Erythroblast (primary cell): ENCODE measurements around the gene RIPPLY3.
A peak's percentile ranks its signal among the peaks of the same experiment; 100 is the strongest.
"Not testable (repeated sequence)": the region's sequence is repeated elsewhere in the genome, so short reads cannot be mapped to it uniquely, and the experiment has no call there.

Experiments used
- DNase-seq, 2 experiments: peaks; one replicate each; lab custom pipeline; 2025; lab: John Stamatoyannopoulos, UW
- GATA1 ChIP-seq: IDR thresholded peaks from 2 replicates; pipeline ENCODE4 v1.6.1; 2011; ENCODE audit warnings: low read depth, mild to moderate bottlenecking, control low read depth, low read length, moderate library complexity
- POLR2A ChIP-seq: IDR thresholded peaks from 2 replicates; pipeline ENCODE4 v1.6.1; 2011; ENCODE audit warnings: mild to moderate bottlenecking, low read length

The RIPPLY3 gene

DNA sequence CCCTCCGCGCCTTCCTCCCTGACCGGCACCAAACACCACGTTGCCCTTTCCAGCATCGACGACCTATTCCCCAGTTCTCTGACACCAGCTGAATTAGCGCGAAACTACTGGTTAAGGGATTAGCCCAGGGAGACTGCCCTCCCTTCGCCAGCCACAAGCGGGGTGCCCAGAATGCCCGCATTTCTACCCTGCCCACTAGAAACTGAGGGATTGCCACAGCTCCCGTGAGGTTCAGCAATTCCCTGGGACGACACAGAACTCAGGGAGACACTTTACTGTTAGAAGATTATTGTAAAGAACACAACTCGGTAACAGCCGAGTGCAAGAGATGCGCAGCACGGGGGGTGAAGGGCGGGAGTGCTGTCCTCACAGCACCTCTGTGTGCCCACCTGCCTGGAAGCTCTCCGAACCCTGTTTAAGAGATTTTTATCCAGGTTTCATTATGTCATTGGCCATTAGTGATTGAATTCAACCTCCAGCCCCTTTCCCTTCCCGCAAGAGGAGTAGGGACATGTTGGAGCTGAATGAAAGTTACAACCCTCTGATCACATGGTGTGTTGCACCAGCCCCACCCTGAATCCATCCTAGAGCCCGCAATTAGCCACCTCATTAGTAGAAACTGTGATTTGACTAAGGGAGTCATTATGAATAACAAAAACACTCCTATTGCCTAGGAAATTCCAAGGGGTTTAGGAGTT, 15.8 kb upstream of the RIPPLY3 start:
- TF ChIP-seq POLR2A (no peak), GATA1 (no peak)
- no peak for DNase-seq

DNA sequence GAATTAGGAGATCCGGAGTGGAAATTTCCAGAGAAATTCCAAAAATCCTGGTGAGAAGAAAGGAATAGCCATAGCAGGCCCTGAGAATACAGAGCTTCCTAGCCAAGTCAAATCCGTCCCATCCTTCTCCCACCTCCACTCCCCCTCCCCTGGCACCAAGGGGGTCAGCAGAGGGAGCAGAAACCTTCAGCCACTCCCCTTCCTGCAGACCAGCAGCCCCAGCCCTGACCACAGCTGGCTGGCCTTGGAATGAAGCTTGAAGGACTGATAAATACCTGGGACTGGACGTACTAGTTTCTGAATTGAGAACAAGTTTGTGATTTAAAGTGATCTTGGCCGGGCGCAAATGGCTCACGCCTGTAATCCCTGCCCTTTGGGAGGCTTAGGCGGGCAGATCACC, 13.8 kb upstream of the RIPPLY3 start:
- DNase-seq, result no peak
- no peak for TF ChIP-seq GATA1
- TF ChIP-seq POLR2A, result no peak

DNA sequence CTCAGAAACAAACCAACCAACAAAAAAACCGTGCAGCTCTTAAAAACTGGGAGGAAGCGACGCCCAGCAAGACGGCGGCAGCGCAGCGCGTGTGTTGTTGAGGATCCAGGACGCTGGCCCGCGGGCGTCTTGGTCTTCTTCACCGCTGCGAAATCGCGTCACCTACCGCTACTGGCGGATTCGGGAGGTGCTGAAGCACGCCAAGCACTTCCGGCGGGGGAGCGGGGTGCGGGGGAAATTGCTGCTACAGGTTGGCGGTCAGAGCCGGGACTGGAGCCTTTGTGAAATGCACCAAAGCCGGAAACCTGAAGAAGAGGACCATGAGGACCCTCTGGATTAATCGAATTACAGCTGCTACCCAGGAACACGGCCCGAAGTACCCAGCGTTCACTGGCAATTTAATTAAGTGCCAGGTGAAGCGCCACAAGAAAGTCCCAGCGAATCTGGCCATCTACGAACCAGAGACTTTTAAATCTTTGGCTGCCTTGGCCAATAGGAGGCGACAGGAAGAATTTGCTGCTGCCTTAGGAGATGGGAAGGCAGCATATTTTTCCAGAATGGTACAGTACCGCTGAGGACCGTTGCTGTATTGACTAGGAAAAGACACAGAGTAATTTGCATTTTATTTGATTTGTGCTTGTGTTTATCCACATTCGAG, 11.9 kb upstream of the RIPPLY3 start:
- peak in 1 of 2 experiments; percentile 14 for DNase-seq
- TF ChIP-seq POLR2A (no peak), GATA1 (no peak)

DNA sequence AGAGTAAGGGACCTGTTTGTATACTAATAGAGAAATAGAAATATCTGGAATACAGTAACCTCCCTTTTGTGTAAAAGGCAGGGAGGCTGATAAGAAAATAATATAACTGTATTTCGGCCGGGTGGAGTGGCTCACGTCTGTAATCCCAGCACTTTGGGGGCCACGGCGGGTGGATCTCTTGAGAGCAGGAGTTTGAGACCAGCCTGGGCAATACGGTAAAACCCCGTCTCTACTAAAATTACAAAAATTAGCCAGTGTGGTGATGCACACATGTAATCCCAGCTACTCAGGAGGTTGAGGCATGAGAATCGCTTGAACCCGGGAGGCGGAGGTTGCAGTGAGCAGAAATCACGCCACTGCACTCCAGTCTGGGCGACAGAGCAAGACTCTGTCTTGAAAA, 11.2 kb upstream of the RIPPLY3 start:
- DNase-seq, result not testable (repeated sequence)

DNA sequence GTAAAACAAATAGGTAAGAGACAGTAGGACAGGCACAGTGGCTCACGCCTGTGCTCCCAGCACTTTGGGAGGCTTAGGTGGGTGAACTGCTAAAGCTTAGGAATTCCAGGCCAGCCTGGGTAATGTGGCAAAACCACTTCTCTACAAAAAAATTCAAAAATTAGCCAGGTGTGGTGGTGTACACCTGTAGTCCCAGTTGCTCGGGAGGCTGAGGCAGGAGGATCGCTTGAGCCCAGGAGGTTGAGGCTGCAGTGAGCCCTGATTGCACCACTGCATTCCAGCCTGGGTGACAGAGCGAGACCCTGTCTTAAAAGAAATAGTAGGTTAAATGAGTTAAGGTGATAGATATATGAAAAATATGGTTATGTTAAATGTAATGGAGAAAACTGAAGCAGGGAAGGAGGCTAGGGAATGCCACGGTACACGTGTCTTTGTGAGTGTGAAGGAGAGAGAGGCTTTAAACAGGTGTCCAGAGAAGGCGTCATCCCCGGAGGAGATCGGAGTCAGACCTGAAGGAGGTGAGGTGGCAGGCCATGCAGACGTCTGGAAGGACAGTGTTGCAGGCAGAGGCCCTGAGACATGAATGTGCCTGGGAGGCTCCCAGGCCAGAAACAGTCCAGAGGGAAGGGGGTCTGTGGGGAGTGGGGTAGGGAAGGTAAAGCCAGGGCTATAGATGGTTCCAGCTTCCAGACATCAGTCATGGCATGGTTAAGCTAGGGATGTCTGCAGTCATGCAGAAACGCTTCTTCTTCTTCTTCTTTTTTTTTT, 7.2 kb upstream of the RIPPLY3 start:
- TF ChIP-seq POLR2A (no peak), GATA1 (no peak)

DNA sequence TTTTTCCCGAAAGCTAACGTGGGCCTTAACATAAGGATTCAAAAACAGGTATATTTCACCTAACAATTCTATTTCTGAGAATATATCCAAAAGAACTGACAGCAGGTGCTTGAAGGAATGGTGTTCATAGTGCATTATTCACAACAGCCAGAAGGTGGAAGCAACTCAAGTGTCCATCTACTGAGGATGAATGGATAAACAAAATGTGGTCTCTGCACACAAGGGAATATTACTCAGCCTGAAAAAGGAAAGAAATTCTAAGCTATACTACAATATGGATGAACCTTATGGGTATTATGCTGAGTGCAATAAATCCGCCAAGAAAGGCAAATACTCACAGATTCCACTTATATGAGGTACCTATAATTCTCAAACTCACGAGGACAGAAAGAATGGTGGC, 6.1 kb upstream of the RIPPLY3 start:
- DNase-seq, result no peak
- TF ChIP-seq POLR2A (no peak), GATA1 (no peak)

More for the DNA sequence above, 7.2 kb upstream of the RIPPLY3 start:
- DNase-seq, result no peak

DNA sequence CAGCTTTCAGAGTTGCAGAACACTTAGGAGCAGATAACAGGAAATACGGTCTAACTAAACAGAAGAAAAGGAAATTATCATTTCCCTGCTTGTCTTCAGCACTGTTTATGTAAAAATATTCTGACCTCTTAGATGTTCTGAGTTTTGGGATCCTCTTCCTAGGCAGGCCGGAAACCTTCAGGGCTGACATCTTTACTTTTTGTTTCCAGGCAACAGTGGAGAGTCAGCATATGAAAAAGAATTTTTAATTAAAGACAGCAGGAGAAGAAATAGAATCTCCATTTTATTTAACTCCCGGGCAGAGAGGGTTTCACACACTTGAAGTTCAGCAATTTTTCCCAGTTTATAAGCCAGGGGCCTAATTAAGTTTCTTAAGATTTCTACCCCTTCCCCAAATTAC, 5.1 kb upstream of the RIPPLY3 start:
- TF ChIP-seq GATA1 (no peak), POLR2A (no peak)
- DNase-seq, result no peak

DNA sequence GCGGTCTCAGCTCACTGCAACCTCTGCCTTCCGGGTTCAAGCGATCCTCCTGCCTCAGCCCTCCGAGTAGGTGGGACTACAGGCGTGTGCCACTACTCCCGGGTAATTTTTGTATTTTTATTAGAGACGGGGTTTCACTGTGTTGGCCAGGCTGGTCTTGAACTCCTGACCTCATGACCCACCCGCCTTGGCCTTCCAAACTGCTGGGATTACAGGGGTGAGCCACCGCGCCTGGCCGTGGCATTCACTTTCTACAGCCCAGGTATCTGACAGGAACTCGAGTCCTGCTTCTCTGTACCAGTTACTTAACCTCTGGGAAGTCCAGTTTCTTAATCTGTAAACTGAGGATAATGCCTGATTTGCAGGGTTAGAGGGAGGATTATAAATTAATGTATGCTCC, 3.7 kb upstream of the RIPPLY3 start:
- not testable (repeated sequence) for DNase-seq

DNA sequence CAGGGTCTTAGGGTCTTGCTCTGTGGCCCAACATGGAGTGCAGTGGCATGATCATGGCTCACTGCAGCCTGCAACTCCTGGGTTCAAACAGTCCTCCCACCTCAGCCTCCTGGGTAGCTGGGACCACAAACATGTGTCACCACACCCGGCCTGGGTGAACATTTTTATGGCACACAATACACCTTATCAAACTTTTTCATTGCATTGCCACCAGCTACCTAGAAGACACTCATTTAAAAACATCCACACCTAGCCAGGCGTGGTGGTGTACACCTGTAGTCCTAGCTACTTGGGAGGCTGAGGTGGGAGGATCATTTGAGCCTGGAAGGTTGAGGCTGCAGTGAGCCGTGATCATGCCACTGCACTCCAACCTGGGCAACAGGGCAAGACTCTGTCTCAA, 2.6 kb upstream of the RIPPLY3 start:
- not testable (repeated sequence) for DNase-seq

DNA sequence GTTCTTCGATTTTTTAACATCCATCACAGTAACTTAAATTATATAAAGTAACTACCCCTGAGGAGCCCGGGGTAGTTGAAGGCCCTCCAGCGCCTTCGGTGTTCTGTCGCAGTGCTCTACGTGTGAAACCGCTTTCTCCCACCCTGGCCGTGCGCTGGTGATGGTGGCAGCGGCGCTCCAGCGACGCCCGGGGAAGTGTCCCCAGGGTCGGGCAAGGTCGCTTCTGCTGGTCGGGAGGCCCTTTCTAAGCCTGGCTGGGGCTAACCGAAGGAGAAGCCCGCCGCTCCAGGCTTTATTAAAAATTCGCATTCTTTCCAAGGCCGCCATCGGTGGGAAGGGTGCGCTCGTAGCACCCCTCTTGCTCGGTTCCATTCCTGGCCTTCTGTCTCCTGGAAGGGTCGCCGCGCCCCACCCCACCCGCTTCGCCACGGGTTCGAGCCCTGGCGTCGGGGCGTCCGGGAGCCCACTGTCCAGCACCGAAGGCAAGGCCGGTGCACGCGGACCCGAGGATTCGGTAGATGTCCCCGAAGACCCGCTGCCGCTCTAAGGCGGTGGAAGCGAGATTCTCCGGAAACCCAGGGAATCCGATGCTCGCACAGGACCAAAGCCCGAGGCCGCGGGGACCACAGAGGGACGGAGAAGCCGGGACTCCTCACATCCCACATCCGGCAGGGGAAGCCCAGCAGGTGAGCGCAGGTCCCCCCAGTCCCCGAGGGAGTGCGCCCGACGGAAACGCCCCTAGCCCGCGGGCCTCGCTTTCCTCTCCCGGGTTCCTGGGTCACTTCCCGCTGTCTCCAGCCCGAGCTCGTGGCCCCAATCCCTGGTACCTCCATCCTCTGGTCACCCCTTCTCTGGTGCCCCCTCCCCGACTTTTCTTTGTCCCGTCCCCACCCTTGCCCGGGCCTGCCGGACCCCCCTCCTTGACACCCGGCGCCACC, 685 bp upstream of the RIPPLY3 start:
- DNase-seq, result no peak
- TF ChIP-seq GATA1 (no peak), POLR2A (no peak)

DNA sequence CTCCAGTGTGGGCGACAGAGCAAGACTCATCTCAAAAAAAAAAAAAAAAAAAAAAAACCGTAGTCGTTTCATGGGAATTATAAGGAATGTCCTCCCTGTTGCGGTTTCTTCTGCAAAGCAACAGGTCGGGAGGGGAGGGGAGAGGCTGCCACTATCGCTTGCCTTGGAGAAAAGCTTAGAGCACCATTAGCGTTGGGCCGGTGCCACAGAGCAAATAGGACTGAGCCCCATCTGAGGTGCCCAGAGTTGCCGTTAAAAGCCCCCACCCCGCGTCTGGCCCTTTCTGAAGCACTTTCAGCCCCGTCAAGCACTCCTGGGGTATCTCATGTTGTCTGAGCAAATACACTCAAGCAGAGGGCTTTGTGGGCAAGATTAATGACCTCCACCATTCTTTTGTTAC, 2.2 kb downstream of the RIPPLY3 start:
- DNase-seq, result no peak
- TF ChIP-seq GATA1, result no peak
- no peak for TF ChIP-seq POLR2A

DNA sequence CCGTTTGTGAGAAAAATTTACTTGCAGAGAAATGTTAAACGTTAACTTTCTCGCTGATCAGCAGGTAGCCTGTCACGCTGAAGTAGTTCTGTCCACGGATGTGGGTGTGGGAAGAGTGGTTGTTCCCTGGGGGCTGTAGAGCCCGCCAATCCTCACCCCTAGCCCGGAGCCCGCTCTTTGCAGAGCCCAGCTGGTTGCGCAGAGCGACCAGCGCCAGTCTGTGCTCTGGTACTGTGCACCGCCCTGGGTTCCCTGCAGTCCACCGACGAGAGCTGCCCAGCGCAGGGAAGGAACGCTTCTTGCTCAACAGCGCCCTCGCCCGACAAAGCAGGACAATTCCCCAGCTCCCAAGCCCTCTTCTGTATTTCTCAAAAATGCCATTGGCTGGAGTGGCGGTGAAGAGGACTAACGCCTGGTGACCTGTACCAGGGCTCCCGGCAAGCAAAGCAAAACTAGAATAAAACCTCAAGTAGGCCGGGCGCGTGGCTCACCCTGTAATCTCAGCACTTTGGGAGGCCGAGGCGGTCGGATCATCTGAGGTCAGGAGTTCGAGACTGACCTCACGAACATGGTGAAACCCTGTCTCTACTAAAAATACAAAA, 3.3 kb downstream of the RIPPLY3 start:
- DNase-seq, result peak; percentile 83 to 86
- no peak for TF ChIP-seq POLR2A
- no peak for TF ChIP-seq GATA1

DNA sequence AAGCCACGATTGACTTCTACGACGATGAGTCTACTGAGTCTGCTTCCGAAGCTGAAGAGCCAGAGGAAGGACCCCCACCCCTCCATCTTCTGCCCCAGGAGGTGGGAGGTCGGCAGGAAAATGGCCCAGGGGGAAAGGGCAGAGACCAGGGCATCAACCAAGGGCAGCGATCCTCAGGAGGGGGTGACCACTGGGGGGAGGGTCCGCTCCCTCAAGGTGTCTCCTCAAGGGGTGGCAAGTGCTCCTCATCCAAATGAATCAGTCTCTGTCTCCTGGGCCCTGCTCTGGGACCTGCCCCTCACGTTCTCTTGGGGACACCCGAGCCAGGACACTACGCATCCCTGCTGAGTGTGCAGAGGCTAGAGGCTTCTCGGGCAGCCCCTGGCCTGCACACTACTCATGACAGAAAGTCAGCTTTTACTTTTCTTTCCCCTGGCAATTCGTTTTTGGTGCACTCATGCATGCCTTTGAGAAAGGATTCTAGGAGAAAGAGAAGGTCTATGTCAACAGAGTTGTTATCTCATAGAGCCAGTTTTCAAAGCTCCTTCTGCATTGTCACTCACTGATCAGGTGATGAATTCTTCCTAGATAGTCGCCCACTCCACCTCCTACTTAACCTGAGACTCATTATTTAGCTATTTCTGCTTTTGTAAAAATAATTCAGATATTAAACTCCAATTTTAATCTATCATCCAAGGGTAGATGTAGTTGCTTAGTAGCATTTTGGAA, 11.6 kb downstream of the RIPPLY3 start:
- TF ChIP-seq GATA1 (no peak), POLR2A (no peak)
- DNase-seq, result no peak

DNA sequence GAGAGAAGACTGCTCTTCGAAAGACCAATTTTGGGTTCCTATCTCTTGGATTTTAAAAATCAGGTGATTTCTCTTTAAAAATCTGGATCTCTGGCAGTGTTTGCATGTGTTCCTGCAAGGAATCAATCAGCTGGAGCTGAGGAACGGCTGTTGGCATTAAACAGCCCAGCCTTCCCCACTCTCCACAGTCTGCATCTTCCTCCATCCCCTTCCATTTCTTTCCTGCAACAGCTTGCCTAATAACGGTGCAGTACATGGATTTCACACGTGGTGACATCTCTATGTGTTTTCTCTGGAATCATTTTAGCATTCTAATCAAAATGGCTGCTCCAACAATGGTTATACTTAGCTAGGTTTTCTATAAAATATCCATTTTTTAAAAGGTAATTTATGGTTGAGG, 20.0 kb downstream of the RIPPLY3 start:
- TF ChIP-seq GATA1, result no peak
- no peak for TF ChIP-seq POLR2A
- no peak for DNase-seq
